HepG2 (cell line): Measurements from ENCODE around the gene DNASE2. TPM values are rescaled to one million over a fixed set of nuclear protein-coding genes. Genes with fewer than 3 reads are reported as not detected.

Experiments used
- ARID4A ChIP-seq: sonication (generic); formaldehyde crosslinking; IDR thresholded peaks from 2 replicates; pipeline ENCODE4 v1.5.0; 2020; ENCODE audit warnings: mild to moderate bottlenecking, missing genetic modification reagents, borderline replicate concordance
- HNRNPK ChIP-seq: fragments of 200-400 bp; formaldehyde crosslinking; IDR thresholded peaks from 2 replicates; pipeline ENCODE4 v1.6.1; 2018; ENCODE audit warnings: low read length, low read depth, moderate library complexity, mild to moderate bottlenecking; ENCODE audit not compliant: poor library complexity, severe bottlenecking
- HNRNPUL1 ChIP-seq: fragments of 200-400 bp; formaldehyde crosslinking; IDR thresholded peaks from 2 replicates; pipeline ENCODE4 v1.6.1; 2017; ENCODE audit warnings: low read depth, mild to moderate bottlenecking, low read length, moderate library complexity
- MYPOP ChIP-seq: sonication (generic); formaldehyde crosslinking; IDR thresholded peaks from 2 replicates; pipeline ENCODE4 v1.8.1; 2023; ENCODE audit warnings: mild to moderate bottlenecking, moderate library complexity, missing genetic modification reagents
- SIN3B ChIP-seq: fragments of 150-350 bp; IDR thresholded peaks from 2 replicates; pipeline ENCODE4 v1.6.1; 2014; ENCODE audit warnings: low read length
- ZBTB10 ChIP-seq: sonication (generic); formaldehyde crosslinking; IDR thresholded peaks from 2 replicates; pipeline ENCODE4 v1.4.0; 2020; ENCODE audit warnings: missing genetic modification reagents, borderline replicate concordance
- ZBTB14 ChIP-seq: sonication (generic); formaldehyde crosslinking; IDR thresholded peaks from 2 replicates; pipeline ENCODE4 v1.4.0; 2020; ENCODE audit warnings: missing genetic modification reagents
- ZBTB43 ChIP-seq: sonication (generic); formaldehyde crosslinking; conservative IDR thresholded peaks from 2 replicates; pipeline ENCODE4 v1.4.0; 2020; ENCODE audit warnings: missing genetic modification reagents
- ZNF224 ChIP-seq: sonication (generic); formaldehyde crosslinking; IDR thresholded peaks from 2 replicates; pipeline ENCODE4 v1.5.0; 2020; ENCODE audit warnings: mild to moderate bottlenecking, missing genetic modification reagents
- ZNF432 ChIP-seq: sonication (generic); formaldehyde crosslinking; IDR thresholded peaks from 2 replicates; pipeline ENCODE4 v1.5.0; 2020; ENCODE audit warnings: missing genetic modification reagents, mild to moderate bottlenecking, borderline replicate concordance
- ZNF451 ChIP-seq: sonication (generic); formaldehyde crosslinking; IDR thresholded peaks from 2 replicates; pipeline ENCODE4 v1.5.0; 2020; ENCODE audit warnings: mild to moderate bottlenecking, missing genetic modification reagents
- ZNF687 ChIP-seq: sonication (generic); formaldehyde crosslinking; IDR thresholded peaks from 2 replicates; pipeline ENCODE4 v1.5.1; 2020; ENCODE audit warnings: mild to moderate bottlenecking, missing genetic modification reagents, moderate library complexity
- polyA plus RNA-seq, 8 experiments: library from polyadenylated mRNA; depleted of rRNA in 3 of 8; stranded (reverse) in 7 of 8; unstranded in 1 of 8; fragments of >200 nt; fragmentation: Illumina TruSeq in 4 of 8; extraction: Trizol in 4 of 8; gene quantifications; 2 replicates each; pipeline versions ENCODE4 v1.2.1 to v1.2.3, GENCODE V29; 2011 to 2016; ENCODE audit warnings: low read depth in 4 of 8, missing spikeins in 1 of 8, mixed read lengths in 1 of 8; ENCODE audit not compliant: insufficient read depth in 1 of 8
- total RNA-seq, 5 experiments: library from RNA; depleted of rRNA; stranded (reverse); fragments of >200 nt; fragmentation: Illumina TruSeq; extraction: Trizol; gene quantifications; 2 replicates each; pipeline ENCODE4 v1.2.3, GENCODE V29; 2016; ENCODE audit warnings: low read depth in 1 of 5

Gene DNASE2
- total and polyA plus RNA-seq, 2 of the 13 experiments (the other 11 are each of a cell fraction or from before 2014, with no cell fraction given), result 7.5 to 16.2 TPM

- TF ChIP-seq ZNF687 (CRISPR knock-in tag) (peak; percentile 51), ZNF224 (CRISPR knock-in tag) (no peak), HNRNPUL1 (no peak), ZBTB14 (CRISPR knock-in tag) (no peak), SIN3B (no peak), MYPOP (no peak), ZBTB43 (CRISPR knock-in tag) (no peak), ZBTB10 (CRISPR knock-in tag) (no peak), HNRNPK (peak; percentile 39), ZNF432 (no peak), ARID4A (CRISPR knock-in tag) (0 out of 2 replicates have a peak, but pooled peaks have one; percentile 35), ZNF451 (CRISPR knock-in tag) (no peak)
Measured at GRCh38 chr19:12833738-12834565, 47.3 kb downstream of the DNASE2 start (continued).
